NCI-H2196 treated with DMSO at 0.1 percent for 48 hours (cell line): ENCODE data around the gene VCAN.

Experiments
- DNase-seq: peaks from one replicate; lab custom pipeline; 2025; ENCODE audit not compliant: unreplicated experiment; lab: John Stamatoyannopoulos, UW

The VCAN gene

GRCh38 chr5:83528439-83528769 lies 56.9 kb downstream of the VCAN start:
- DNase-seq: no peak

DNA sequence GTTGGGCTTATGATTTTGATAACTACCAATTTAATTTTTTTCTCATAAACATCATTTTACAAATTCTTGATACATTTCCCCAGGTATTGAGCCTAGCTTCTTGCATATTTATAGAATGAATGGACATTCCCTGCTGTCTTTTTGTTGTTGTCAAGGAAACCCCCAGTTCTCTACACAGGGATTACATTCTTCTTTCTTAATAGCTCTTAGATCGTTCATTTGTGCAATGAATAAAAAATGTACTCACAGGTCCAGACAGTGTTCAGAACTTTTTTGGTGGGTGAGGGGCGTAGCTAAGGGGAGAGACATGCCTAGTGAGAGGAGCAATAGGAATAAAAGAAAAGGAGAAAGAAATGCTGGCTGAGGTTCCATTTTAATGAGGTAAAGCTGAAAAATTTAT lies 58.6 kb downstream of the VCAN start:
- no peak for DNase-seq

GRCh38 chr5:83531661-83532060 lies 60.1 kb downstream of the VCAN start:
- no peak for DNase-seq

DNA sequence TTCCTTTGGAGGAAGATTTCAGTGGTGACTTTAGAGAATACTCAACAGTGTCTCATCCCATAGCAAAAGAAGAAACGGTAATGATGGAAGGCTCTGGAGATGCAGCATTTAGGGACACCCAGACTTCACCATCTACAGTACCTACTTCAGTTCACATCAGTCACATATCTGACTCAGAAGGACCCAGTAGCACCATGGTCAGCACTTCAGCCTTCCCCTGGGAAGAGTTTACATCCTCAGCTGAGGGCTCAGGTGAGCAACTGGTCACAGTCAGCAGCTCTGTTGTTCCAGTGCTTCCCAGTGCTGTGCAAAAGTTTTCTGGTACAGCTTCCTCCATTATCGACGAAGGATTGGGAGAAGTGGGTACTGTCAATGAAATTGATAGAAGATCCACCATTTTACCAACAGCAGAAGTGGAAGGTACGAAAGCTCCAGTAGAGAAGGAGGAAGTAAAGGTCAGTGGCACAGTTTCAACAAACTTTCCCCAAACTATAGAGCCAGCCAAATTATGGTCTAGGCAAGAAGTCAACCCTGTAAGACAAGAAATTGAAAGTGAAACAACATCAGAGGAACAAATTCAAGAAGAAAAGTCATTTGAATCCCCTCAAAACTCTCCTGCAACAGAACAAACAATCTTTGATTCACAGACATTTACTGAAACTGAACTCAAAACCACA lies 67.4 kb downstream of the VCAN start:
- DNase-seq: no peak

GRCh38 chr5:83539463-83539790 lies 67.9 kb downstream of the VCAN start:
- DNase-seq: no peak

DNA sequence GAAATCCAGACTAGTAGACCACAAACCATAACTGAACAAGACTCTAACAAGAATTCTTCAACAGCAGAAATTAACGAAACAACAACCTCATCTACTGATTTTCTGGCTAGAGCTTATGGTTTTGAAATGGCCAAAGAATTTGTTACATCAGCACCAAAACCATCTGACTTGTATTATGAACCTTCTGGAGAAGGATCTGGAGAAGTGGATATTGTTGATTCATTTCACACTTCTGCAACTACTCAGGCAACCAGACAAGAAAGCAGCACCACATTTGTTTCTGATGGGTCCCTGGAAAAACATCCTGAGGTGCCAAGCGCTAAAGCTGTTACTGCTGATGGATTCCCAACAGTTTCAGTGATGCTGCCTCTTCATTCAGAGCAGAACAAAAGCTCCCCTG lies 68.6 kb downstream of the VCAN start:
- DNase-seq: no peak

- DNase-seq: no peak
Measured at GRCh38 chr5:83540783-83541182, 69.2 kb downstream of the VCAN start.

- no peak for DNase-seq
Measured at GRCh38 chr5:83542839-83543238, 71.3 kb downstream of the VCAN start.

GRCh38 chr5:83543898-83544297 lies 72.4 kb downstream of the VCAN start:
- DNase-seq: no peak

- no peak for DNase-seq
Measured at GRCh38 chr5:83547161-83547560, 75.6 kb downstream of the VCAN start.

DNA sequence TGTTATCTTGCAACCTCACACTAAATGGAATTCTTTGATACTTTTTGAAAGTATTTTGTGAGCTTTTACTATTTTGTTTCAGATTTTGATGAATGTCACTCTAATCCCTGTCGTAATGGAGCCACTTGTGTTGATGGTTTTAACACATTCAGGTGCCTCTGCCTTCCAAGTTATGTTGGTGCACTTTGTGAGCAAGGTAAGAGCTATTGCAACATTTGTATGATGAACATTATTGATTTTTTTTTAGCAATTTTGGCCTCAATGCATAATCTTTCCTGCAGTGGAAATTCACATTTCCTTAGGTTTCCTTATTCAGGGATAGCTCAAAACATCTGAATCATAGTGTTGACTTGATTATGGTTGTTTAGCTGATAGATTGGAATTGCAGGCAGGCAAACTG lies 76.3 kb downstream of the VCAN start:
- DNase-seq: no peak

DNA sequence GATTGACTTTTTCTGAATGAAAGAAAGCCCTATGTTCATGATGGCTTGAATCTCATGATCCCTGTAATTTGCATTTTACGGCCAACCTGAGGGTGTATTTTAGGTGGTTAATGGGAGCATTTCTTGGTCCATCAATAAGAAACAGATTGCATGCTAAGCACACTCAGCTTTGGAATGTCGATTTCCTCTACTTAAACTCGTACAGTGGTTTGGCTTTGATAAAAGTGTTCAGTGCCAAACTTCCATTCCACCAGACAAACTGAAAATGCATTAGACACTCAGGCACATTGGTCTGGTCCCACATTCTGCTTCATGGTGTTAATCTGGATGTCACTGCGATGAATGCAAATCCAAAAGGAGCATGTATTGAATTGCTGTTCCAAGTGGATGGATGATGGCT lies 77.0 kb downstream of the VCAN start:
- DNase-seq: no peak

- DNase-seq: no peak
Measured at GRCh38 chr5:83549076-83549475, 77.5 kb downstream of the VCAN start.

DNA sequence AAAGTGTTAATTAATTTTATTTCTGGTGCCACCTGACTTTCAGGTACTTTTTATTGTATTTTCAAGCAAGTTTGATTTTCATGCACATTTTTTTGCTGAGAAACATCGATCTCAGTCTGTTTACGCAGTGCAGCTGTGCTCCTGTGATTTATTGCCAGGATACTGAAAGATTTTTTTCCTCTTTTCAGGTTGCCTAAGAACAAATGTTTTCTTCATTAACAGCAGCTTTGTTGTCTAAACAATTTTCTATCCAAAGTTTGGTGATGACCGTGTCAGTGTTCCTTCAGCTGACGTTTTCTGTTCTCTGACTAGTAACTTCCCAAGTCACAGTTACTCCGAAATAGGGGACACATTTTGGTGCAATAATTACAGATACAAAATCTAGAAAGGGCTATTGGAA lies 78.1 kb downstream of the VCAN start:
- DNase-seq: no peak

DNA sequence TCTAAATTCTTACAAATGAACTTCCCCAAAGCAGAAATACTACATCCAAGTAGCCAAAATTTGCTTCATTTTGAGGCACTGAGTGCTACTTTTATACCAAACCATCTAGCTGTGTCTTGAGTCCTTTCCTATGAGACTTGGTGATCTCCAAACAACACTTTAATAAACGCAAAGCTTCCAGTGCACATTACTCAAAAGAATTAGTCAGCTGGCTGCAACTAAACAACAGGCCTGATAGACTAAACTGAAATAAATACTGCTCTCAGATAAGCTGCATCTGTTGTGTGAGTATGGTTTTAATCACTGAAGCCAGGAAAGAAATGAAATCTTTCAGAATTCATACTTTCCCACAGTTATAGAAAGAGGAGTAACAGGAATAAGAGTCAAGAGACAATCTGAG lies 80.3 kb downstream of the VCAN start:
- DNase-seq: no peak

- DNase-seq: no peak
Measured at GRCh38 chr5:83552275-83552674, 80.7 kb downstream of the VCAN start.

GRCh38 chr5:83553000-83553486 lies 81.5 kb downstream of the VCAN start:
- no peak for DNase-seq

GRCh38 chr5:83554133-83554532 lies 82.6 kb downstream of the VCAN start:
- DNase-seq: no peak

DNA sequence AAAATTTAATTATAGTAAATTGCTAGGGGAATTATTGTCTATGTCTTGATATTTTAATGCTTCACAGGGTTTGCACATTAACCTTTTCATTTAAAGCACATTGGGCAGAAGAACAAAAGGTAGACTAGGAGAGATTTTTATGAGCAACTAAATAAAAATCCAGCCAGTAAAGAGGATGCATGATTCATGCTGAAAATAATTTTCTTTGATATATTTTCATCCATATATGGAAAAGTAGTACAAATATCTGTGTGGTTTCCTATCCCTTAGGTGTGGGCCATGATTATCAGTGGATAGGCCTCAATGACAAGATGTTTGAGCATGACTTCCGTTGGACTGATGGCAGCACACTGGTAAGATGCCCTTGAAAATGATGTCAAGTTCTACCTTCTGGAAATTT lies 83.1 kb downstream of the VCAN start:
- no peak for DNase-seq

GRCh38 chr5:83555263-83555662 lies 83.7 kb downstream of the VCAN start:
- no peak for DNase-seq

GRCh38 chr5:83556190-83556589 lies 84.6 kb downstream of the VCAN start:
- no peak for DNase-seq

GRCh38 chr5:83559118-83559785 lies 87.7 kb downstream of the VCAN start:
- no peak for DNase-seq

DNA sequence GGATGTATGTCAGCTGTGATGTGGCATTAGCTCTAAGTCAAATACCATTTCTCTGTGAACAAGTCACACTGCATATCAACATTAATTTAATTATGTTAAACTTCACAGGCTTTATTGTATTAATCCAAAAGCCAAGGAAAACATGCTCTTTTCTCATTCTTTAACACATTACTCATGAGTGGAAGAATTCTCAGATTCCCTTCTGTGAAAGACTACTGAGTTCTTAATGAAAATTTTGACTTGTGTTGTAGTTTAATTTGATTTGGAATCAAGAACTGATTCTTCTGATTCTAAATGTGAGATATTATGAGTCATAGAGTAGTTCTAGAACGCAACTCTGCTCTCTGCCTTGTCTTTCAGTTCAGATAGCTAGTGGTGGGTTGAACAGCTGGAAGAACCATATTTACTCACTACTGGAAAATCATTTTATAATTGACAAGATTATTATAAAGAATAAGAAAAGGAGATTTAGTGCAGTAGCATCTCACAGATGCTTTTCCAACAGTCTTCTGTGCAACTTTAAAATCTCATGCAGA lies 90.6 kb downstream of the VCAN start:
- no peak for DNase-seq
